Sigmoid colon (tissue), 4 donors: ENCODE data around the gene ANKRD60.

Experiments
- POLR2AphosphoS5 ChIP-seq, 4 donors: sonication (generic); formaldehyde crosslinking; IDR thresholded peaks; one replicate each; pipeline ENCODE4 v1.6.1; 2017; ENCODE audit warnings: antibody characterized with exemption in 4 of 4
- TF ChIP-seq, protein P1 (sequence below), 4 experiments: fragments of 450-650 bp in 3 of 4; fragments of 200-600 bp in 1 of 4; IDR thresholded peaks; one replicate each; pipeline ENCODE4 v1.5.1; 2016 to 2019; ENCODE audit warnings: antibody characterized with exemption in 4 of 4, mild to moderate bottlenecking in 3 of 4, moderate library complexity in 2 of 4

DNA sequence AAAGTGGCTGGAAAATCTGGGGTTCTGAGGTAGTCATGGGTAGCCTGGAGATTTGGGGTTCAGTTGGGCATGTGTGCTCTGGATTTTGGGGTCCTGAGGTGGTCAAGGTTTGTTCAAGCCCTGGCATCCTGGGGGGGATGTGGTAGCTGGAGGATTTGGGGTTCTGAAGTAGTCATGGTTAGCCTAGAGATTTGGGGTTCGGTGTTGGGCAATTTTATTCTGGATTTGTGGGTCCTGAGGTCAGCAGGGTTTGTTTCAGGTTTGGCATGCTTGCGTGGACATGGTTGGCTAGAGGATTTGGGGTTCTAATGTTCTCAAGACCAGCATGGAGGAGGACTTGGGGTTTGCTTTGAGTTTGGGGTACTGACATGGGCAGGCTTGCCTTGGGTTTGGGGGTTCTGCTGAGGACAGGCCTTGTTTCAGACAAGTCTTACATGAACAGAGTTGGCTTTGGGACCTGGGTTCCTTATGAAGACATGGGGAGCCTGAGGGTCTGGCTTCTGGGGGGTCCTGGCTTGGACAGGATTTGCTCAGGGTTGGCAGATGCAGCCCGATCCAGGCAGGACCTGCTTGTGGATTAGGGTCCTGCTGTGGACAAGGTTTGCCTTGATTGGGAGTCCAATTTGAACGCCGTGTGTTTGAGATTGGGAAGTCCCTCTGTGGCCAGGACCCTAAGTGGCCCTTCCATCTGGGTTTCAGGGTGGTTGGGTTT is 906 bp downstream of the ANKRD60 start:
- TF ChIP-seq, protein P1, sequence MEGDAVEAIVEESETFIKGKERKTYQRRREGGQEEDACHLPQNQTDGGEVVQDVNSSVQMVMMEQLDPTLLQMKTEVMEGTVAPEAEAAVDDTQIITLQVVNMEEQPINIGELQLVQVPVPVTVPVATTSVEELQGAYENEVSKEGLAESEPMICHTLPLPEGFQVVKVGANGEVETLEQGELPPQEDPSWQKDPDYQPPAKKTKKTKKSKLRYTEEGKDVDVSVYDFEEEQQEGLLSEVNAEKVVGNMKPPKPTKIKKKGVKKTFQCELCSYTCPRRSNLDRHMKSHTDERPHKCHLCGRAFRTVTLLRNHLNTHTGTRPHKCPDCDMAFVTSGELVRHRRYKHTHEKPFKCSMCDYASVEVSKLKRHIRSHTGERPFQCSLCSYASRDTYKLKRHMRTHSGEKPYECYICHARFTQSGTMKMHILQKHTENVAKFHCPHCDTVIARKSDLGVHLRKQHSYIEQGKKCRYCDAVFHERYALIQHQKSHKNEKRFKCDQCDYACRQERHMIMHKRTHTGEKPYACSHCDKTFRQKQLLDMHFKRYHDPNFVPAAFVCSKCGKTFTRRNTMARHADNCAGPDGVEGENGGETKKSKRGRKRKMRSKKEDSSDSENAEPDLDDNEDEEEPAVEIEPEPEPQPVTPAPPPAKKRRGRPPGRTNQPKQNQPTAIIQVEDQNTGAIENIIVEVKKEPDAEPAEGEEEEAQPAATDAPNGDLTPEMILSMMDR (IDR thresholded peaks at IDR 0.05) = no peak
- no peak for TF ChIP-seq POLR2AphosphoS5 (IDR thresholded peaks at IDR 0.05)
